Retina (tissue), 1 donor: Measurements from ENCODE around the gene RPS14.

Experiments used
- DNase-seq: peaks from one replicate; pipeline ENCODE4 v3.0.0-alpha.2; 2016

The RPS14 gene

DNA sequence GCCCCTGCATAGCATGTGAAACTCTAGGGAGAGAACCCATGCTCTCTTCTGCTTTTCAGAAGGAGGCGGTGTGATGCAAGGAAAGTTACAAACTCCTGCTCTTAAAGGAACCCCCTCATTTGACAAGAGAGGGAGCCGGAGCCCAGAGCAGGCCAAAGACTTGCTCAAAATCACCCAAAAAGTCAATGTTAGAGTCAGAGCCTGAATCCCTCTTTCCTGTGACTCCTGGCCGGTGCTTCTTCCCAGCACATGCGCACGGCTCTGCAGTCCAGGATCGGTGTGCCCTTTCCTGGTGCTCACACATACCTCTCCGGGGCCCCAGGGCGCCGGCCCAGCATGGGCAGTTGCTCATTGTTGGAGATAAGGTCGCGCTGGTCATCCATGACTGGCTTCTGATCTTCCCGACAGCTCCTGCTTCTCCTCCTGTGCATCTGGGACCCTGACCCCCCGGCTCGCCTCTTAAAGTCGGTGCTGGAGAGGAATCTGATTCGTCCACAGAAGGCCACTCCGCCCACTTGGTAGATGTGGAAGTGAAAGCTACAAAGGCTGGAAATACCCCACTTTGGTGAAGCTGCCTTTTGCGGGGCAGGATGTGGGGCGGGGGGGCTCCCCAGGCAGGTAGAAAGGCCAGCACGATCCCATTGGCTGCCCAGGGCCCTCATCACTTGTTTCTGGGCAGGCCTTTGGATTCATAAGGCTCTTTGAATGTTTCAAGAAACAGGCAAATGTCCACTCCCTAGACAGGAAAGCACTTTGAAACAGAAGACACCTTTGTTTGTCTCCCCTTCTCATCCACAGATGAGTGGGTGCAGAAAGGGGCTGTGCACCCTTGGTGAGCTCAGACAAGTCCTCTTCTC is 37.0 kb downstream of the RPS14 start, which contains the start of gene CD74:
TSS of gene CD74 (minus strand) at position 592 of the 857 bp plus-strand sequence. CDS start at position 431, 161 bp downstream.
- DNase-seq, result peak; percentile 74

DNA sequence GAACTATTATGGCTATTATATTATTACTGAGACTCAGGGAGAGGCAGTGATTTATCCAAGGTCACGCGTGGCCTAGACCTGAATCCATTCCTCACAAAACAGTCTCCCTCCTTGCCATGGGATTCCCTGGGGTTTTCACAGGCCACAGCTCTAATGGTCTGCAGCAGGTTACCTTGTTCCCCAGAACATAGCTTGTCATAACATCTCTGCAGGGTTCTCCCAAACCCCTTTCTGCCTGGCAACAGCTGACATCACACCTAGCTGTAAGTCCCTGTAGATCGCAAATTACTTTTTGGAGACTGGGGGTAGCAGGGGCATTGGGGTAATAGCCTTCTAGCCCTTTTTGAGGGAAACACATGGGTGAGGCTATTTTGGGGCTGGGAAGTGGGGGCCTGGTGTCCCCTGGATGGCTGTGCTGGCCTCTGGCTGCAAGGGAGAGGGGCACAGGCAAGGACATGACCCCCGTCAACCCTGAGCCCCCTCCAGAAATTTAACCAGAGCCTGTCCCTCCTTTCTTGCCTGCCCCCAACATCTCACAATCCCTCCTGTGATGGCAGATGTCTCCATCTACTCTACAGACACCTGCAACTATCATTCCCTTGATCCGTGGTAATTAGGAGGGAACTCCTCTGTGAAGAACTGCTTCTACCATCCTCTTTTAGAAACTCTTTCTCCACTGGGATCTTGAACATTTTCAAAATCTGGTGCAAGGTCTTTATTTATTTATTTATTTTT is 38.1 kb downstream of the RPS14 start:
- DNase-seq, result no peak

DNA sequence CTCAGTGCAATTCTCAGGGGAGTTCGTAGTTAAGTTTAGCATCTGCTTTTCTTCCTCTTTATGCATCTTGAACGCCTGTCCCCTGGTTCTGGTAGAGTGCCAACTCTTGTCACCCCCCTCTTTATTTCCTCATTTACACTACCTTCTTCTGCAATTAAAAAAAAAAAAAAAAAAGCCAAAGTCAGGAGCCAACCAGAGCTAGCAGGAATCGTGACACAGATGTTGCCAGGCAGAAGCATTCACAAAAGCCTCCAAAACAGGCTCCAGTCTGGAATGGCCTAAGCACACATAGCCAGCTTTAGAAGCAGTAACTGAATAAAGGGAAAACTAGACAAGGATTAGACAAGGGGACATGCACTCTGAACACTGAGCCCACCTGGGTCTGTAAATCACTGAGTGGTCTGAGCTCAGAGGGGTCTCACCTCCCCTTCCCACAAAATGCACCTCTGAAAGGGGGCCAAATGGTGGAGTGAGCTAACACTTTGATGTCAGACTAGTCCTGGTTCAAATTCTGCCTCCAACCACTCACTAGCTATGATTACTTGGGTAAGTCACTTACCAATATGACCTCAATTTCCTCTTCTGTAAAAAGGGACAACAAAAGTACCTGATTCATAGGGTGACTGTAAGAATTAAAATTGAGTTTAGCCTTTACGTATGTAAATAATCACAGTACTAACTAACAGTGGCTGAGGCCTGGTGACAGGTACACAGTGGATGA is 38.9 kb downstream of the RPS14 start:
- peak; percentile 63 for DNase-seq

DNA sequence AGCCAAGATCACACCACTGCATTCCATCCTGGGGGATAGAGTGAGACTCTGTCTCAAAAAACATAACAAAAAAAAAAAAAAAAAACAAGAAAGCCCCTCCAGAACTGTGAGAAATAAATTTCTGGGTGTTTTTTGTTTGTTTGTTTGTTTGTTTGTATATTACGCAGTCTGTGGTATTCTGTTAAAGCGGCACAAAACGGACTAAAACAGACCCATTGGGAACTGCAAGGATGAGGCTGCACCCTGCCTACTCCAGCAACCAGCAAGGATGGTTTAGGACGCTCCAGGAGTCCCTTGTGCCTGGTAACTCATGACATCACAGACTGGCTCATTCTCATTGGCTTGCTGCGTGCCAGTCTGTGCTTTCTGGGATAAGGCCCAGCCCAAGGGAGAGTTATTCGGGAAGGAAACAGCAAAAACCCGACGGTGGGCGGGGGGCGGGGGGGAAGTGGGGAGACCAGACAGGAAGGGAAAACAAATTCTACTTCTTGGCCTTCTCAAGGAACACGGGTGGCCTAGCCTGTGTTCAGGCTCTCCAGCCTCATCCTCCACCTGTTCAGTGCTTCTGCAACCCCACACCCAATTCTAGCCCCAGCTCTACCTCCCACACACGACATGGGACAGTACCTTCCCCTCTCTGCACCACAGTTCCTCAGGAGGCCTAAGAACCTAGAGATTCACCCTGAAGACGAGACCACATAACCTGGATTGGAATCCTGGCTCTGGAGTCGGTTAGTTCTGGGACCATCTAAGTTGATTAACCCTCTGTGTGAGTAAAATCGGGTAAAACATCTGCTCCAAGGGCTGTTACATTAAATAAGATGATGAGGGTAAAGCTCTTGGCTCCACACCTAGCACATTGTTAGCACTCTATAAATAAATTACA is 39.7 kb downstream of the RPS14 start:
- peak; percentile 82 for DNase-seq

DNA sequence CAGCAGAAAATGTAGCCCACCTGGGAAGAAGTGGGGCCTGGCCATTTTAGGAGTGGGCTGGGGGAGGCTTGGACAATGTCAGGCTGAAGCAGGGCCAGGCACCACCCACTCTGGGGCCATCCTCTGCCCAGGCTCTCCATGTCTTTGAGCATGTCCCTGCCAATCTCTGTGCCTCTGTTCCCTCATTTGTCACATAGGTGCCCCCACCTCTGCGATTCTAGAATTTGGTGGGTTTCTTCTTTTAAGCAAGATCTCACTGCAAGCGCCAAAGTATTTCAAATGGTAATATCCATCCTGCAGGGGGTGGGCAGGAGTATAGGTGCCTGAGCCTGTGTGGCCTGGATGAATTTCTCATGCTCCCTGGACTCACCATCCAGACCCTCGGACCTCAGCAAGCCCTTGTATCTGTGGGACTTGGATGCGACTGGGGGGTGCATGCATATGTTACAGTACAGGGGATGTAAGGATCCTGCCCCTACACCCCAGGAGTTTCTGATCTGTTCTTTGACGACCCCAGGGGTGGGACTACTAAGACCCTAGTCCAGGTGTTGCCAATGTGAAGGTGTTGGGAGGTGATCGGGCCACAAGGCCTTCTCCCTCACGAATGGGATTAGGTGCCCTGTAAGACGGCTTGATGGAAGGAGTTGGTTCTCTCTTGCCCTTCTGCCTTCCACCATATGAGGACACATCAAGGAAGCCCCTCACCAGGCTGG is 41.2 kb downstream of the RPS14 start:
- DNase-seq, result no peak

DNA sequence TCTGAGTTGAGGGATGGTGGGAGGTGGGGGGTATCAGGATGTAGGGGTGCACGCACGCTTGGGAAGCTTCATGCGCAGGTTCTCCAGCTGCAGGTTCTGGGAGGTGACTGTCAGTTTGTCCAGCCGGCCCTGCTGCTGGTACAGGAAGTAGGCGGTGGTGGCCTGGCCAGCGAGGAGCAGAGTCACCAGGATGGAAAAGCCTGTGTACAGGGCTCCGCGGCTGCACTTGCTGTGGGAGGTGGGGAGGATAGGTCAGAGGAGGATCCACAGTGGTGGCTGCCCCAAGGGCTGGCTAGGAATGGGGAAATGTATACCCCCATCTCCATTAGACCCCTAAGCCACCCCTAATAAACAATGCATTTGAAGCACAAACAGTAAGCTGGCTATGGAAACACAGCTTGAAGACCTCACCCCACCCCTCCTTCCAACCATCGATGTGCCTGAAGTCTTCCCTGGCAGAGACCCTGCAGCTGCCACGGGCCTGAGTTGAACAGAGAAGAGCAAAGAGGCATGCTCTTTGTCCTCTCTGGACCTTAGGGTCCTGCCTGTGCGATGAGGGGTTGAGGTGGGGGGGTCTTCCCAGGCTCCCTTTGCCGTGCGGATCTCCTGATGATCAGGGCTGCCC is 42.3 kb downstream of the RPS14 start:
- DNase-seq, result no peak

DNA sequence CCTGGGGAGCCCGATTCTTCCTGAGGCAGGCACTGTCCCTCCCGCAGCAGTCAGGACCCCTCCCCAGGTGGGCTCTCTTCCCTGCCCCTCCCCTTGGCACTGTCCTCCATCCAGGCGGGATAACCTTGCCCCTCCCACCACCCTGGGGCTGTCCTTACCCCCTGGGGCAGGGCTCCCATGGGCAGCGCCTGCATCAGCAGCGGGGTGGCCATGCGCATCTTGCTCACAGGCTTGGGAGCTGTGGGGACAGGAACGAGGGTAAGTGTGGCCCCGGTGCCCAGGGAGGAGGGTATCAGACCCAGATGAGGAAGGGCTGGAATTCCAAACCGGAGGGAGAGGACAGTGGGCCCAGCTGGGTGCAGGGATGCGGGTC is 42.8 kb downstream of the RPS14 start:
- DNase-seq, result no peak

DNA sequence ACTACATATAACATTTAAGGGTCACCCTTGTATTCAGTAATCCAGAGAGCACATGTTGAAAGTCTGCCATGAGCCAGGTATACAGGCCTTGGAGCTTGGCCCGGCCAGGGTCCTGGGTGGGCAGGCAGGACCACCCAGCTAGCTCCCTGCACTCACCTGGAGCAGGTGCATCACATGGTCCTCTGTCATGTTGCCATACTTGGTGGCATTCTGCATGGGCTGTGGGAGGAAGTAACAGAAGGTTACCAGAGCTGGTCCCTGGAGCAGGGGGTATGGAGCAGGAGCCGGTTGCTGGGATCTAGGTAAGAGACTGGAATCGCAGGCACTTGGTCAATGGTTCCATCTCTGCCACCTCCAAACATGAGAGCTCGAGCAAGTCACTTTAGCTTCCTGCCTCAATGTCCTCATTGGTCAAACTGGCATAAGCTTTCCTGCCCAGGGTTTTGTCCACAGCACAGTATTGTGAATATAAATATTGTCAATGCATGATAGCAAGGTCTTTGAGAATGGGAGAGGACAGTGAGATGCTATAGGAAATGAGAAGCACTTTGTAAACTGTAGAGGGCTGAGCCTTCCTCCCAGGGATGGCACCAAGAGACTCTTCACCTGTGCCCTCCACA is 43.3 kb downstream of the RPS14 start:
- DNase-seq, result no peak

DNA sequence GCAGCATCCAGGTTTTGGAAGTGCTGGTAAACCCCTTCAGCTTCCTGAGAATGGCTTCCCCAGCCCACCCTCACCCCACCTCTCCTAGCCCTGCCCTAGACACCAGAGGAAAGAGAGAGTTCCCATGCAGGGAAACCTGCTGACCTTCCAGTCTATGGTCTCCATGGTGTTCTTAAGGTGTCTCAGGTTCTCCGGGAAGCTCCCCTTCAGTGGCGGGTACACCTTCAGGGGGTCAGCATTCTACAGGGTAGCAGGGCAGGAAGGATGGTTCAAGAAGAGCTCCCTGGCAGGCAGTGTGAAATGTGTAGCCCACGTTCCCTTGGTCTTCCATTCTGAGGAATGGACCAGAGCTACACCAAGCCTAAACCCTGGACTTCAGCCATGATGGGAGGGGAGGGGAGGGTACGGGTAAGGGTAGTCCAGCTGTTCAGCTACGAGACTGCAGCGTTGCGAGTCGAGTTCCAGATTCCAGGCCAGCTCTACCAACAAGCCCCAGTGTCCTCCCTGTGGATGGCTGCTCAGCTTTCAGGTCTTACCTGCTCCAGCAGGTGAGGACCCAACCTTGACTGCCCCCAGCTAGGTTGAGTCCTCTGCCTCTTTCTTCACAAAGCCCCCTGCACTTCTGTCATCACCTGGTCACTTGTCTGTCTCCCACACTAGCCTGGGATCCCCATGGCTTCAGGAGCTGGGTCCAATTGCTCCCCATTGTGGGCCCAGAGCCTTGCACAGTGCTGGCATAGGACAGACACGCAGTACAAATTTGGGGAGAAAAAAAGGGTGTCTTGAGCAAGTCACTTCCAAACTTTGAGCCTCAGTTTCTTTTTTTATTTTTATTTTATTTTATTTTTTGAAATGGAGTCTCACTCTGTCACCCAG is 44.4 kb downstream of the RPS14 start:
- DNase-seq, result no peak

DNA sequence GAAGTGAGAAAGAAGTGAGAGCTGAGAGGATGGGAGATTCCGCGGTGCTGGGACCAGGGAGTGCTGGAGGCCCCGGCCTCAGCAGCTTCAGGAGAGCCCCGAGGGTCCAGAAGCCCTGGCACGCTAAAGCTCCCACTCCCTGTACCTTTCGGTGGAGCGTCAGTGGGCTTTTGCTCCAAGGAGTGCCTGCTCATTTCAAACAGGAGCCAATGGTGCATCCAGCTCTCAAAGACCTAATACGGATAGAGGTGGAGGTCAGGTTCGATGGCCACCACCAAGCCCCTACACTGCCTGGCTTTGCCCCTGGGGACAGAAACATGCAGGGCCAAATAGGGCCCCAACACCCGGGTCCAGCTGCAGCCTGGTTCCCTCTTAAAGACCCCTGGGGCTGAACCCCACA is 45.0 kb downstream of the RPS14 start:
- no peak for DNase-seq

DNA sequence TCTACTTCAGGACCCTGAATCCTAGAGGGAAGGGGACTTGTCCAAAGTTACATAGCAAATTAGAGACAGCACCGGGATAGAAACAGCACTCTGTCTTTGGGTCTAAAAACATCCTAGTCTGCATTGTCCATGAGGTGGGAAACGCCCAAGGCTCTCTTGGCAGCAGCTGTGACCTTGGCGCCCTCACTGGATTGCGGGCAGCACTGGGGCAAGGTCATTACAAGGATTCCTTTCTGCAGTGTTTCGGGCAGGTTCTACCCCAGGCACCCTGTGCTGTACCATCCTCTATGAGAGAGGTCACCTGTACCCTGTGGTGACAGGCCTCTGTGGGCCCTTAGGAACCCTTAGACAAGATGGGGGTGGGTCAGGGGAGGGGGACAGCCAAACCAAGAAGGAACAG is 45.4 kb downstream of the RPS14 start:
- DNase-seq, result no peak

DNA sequence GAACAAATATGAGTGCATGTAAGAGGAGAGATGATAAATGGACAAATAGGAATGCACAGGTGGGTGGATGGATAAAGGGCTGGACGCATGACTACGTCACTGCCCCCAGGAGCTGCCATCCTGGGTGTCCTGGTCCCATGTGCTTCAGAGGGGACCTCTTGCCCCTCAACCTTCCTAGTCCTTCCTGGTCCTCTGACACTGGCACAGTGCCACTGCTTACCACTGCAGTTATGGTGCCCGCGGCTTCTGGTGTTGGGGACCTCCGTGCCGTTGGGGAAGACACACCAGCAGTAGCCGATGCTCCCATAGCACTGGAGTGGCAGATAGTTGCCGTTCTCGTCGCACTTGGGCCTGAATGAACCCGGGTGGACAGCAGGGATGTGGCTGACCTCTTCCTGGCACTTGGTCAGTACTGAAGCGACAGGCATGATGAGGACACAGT is 46.6 kb downstream of the RPS14 start:
- no peak for DNase-seq

DNA sequence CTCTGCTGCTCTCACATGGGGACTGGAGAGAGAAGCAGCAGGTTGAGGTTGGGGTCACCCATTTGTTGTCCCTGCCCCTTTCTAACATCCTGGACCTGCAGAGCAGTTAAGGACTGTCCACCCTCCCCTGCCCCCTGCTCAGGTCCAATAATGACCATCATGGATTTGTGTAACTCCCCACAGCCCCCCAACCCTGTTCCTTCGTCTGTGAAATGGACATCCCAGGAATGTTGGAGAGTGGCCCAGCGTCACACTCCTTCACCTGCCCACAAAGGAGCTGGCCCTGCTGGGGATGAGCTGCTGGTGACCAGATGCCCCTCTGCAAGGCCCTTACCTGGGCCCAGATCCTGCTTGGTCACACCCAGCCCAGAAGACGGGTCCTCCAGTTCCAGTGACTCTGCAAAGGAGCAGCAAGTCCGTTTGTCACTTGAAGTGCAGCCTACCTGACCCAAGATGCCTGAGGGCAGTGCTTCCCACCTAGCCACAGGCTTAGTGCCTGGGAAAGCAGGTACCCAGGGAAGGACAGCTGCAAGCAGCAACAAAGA is 47.2 kb downstream of the RPS14 start:
- no peak for DNase-seq

DNA sequence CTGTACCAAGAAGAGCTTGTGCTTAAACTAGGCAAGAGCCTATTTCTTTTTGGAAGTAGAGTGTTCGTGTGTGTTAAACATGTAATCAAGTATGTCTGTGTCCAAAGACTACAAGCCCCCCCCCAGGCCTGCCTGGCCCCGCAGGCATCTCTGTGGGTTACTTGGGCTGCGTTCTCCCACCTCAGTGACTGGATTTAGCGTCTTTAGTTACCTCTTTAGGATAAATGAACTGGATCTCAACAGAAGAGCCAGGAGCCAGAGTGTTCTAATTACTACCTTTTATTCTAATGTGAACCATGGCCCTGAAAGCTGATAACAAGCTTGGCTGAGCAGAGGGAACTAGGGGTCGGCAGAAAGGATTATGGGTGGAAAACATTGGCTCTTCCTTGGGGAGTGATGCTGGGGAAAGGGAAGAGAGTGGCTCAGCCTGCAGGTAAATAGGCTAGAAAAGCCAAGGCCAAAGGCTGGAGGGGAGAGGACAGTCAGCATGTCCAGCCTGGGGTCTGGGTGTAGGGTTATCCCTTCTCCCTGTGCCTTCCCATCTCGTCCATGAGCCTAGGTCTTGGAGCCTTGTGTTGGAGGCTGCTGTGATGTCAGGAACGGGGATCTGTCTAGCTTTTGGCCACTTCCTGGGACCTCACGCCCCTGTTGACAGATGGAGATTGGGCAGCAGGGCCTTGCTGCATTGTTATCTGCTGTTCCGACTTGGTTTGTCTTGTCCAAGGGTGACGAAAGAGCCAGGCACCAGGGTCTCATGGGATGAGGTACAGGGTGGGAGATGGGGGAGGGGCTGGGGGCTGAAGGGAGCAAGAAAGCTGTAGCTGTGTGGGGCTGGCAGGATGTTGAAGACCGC is 47.9 kb downstream of the RPS14 start:
- DNase-seq, result no peak

DNA sequence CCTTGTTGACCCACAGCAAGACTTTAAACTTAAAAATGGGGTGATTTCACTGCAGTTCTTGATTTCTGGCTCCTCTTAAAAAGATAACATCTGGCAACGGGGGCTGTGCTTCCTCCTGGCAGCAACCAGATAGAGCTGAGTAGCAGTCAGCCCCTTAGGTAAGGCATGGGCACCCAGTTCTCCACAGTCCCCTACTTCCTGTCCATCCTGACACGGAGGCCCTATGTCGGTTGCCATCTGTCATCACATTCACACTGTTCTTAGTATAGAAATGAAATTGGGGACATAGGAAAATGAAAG is 48.5 kb downstream of the RPS14 start:
- no peak for DNase-seq

DNA sequence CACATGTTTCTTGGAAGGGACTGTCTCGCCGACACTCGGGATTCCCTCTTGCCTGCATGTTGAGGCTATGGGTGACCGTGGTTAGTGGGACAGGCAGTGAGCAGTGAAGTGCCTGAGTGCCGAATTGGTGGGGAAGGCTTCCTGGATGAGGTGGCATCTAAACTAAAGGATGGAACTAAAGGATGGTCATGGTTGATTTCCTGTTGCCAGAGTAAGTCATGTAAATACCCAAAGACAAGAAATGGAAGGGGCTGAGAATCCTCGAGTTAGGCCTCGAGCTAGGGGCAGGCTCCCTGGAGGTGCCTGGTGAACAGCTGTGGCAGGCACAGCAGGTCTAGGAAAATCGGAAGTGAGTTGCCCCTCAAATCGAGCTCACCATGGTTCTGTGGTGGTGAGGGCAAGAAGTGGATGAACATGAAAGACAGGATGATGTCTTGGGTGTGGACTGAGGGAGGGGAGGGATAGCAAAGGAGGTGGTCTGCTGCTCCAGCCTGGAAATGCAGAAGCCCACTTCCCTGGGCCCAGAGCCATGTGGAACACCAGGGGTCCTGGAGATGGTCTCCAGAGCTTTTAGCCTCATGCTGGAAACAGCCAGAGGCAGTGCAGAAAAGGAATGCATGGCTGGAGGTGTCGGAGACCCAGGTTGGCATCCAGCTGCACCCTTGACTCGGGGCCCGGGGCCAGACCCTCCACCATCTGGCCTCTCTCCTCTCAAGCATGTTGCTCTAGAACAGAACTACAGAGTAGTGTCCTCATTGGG is 49.0 kb downstream of the RPS14 start:
- no peak for DNase-seq

DNA sequence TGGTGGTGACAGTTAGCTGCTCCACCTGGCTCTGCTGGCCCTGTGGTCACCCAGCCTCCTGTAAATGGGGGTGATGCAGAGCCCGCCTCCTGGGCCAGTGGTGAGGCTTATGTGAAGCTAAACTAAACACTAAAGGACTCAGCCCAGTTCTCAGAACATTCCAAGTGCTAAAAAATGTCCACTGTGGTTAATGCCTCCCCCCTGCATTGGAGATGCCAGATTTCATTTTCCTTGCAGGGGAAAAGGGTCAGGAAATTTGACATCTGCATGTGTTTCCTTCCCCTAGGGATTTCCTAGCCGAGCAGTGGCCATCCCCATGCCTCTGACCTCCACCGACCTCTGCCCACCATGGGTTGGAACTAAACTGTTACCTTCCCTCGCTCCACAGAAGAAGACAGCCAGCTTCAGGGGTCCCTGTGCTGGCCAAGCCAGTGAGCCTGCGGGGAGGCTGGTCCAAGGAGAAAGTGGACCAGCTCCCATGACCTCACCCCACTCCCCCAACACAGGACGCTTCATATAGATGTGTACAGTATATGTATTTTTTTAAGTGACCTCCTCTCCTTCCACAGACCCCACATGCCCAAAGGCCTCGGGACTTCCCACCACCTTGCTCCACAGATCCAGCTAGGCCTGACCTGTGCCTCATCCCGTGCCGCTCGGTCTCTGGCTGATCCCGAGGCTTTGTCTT is 49.9 kb downstream of the RPS14 start:
- no peak for DNase-seq
